ENCODE results near the gene RAB7B.

Gene RAB7B

DNA sequence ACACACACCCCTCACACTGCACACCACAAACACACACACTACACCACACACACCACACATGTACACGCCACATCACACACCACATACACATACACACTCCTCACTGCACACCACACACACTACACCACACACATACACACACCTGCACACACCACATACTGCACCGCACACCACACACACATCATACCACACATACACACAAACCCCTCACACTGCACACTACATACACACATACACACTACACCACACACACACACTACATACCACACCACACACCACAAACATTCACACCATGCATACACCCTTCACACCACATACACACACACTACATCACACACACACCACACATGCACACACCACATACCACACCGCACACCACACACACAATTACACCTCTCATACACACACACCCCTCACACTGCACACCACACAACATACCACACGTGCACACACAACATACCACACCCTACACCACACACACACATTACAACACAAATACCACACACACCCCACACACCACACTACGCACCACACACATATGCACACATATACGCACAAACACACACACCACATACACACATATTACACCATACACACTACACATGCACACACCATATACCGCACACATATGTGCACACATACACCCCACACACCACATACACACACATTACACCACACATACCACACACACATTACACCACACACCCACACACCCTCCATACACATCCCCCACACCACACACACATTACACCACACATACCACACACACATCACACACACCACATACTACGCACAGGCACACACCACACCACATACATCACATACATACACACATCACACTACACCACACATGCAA lies 29.6 kb downstream of the RAB7B start:
- DNase-seq (ENCODE audit: low read depth), result no peak

DNA sequence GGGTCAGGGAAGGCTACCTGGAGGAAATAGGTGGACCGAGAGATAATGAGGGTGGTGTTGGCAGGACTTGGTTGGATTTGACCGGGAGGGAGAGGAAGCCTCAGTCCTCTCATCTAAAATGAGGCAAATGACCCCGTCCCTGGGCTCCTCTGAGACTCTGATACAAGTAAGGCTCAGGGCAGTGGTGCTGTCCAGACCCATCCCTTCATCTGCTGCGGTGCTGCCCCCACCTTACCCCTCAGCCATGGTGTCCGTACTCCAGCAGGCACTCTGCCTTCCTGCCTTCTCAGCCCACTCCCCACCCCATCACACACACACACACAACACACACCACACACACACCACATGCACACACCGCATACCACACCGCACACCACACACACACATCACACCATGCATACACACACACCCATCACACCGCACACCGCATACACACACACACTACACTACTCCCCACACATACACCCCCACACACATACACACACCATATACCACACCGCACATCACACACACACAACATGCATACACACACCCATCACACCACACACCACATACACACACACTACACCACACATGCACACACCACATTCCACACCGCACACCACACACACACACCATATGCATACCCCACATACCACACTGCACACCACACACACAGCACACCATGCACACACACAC lies 30.6 kb downstream of the RAB7B start:
- DNase-seq (ENCODE audit: low read depth), result no peak

DNA sequence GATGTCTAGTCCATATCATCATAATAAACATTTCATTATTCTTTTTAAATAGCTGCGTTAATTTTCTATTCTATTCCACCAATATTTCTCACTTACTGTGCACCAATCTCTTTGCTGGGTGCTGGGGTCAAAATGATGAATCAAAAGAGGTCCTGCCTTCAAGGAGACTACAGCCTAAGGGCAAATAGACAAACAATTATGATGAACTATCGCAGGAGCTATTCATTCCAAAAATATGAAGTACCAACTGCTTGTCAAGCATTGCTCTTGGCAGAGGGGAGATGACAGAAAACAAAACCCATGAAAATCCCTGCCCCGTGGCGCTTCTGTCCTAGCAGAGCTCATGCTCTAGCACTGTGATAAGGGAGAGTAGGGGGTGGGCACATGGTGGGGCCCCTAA lies 31.1 kb downstream of the RAB7B start:
- DNase-seq (ENCODE audit: low read depth), result no peak

DNA sequence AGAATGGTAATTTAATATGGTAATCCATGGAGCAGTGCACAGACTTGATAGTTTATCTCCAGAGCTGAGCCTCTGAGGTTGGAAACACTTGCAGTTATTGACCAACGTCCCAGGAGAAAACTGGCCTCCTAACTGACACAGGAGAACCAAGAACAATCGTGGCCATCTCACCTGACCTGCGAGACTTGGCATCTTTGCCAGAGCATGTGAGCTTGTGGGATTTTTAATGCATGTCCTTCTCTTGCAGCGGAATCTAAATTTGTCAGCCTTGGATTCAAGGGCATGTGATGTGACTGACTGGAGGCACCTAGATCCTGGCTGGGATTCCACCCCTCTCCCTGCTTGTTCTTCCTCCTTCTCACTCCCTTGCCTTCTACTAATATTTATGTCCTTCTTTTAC lies 32.1 kb downstream of the RAB7B start:
- DNase-seq (ENCODE audit: low read depth), result no peak

DNA sequence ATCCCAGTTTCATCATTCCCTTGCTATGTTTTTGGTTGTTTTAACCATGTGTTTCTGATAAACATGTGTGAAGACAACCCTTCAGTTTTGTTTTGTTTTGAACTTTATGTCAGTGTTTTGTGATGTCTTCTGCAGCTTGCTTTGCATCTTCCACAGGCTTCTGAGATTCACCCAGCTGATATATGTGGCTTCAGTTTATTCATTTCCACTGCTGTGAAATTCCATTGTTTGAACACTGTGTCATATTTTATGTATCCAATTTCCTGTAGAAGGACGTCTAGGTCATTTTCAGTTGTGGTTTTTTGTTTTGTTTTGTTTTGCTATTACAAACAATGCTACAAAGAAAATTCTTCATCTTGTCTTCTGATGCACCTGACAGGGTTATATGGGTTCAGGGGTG lies 32.7 kb downstream of the RAB7B start:
- DNase-seq (ENCODE audit: low read depth), result no peak

DNA sequence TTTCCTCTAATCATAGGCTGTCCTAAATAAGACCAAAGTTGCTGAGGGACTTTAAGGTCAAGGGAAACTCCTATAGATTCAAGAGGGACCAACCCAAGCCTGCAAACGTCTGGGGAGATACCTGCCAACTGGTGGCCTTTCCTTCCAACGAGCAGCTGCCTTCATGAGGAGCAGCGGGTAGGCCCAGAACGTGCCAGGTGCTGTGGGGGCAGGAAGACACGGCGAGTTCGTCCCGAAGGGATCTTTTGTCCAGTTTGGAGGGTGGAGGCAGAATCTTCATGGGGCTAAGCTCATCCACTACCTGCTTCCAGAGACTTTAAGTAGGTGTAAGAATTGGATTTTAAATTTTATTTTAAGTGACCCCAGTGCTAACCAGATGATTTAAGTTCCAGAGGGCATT lies 34.0 kb downstream of the RAB7B start:
- no peak for DNase-seq (ENCODE audit: low read depth)

DNA sequence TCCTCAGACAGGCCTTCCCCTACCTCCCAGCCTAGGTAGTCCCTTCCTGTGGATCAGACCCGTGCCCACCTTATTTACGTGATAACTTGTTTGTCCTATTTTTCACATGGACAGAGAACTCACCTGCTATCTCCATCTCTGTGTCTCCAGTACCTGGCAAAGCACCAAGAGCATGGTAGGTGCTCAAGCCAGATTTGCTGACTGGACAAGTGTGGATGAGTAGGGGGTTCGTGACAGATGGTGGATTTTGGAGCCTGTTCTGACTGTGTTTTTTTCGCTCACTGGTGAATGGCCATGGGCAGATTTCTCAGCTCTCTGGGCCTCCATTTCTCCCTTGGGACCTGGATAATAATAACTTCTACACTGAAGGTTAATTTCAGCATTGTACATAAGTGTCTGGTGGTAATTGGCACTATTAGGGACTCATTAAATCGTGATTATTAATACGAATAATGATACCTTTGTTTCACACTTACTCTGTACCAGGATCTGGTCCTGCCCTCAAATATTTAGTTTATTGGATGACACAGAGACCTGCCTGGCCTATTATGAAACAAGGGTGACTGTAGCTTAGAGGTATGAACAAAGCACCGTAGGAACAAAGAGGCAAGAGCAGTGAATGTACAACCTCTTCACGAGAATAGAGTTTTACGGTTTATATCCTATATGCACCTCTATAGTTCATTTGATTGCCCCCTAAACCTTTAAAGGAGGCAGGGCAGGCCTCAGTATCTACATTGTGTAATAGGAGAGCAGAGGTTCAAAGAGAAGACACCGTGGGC lies 35.5 kb downstream of the RAB7B start:
- no peak for DNase-seq (ENCODE audit: low read depth)

DNA sequence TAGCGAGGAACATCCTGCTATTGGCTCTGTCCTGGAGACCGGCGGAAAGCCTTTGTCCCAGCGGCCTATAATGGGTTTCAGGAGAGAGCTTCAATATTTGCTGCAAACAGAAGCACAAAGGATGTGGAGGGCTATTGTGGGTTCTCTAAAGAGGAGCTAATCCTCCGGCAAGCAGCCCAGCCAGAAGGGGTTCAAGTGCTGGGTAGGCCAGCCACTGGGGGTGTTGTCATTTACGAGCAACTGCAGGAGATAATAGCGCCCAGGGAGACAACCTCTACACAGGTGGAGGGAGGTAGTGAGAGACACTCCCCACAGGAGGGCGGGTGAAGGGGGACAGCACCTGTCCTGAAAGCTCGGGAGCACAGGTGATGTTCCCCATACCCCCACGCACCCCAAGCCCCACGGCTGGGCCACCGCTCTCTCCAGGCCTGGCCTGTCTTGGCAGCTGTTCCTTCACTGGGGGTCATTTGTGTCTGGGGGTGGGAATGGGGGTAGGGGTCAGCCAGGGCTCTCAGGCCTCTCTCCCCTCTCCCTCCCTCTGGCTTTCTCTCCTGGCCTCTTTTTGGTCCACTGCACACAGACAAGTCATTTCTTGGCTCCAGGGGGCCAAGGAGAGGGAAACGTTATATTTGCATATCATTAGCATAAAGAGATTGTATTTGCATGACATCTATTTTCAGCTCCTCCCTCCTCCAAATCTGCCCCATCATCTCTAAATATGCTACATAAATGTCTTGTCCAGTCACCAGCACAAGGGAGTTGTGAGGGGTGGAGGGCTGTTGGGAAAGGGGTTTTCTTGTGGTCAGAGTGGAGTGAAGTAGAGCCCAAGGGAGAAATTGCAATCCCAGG lies 37.9 kb downstream of the RAB7B start:
- DNase-seq (ENCODE audit: low read depth), result no peak

DNA sequence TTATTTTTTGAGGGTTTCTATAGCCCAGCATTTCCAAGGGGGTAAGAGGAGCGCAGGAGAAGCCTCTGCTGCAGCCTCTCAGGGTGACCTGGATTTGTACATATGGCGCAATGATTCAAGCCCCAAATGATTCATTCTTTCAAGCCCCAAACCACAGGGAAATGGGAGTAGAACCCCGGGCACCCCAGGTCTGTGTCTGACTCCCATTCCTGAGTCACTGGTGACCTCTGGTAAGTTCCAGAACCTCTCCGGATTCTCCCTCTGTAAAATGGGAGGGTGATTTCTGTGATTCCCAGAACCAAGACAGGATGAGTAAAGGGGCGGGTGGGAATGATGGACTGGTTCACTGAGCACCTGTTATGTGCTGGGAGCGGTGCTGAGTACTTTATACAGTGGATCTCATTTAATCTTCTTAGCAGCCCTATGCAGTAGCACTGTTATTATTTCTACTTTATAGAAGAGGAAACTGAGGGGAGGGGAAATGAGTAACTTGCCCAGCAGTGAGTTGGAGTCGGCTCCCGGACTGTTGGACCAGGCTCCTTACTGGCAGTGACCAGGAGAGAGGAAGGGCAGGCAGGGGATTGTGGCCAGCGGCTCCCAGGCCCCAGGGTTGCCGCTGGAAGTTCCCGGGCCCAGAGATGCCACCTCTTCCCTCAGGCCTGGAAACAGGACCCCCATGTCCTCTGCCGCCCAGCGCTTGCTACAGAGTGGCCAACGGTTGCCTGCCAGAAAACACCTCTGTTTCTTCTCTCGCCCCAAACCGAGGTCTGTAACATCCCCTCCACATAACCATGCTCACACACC lies 39.6 kb downstream of the RAB7B start:
- no peak for DNase-seq (ENCODE audit: low read depth)

DNA sequence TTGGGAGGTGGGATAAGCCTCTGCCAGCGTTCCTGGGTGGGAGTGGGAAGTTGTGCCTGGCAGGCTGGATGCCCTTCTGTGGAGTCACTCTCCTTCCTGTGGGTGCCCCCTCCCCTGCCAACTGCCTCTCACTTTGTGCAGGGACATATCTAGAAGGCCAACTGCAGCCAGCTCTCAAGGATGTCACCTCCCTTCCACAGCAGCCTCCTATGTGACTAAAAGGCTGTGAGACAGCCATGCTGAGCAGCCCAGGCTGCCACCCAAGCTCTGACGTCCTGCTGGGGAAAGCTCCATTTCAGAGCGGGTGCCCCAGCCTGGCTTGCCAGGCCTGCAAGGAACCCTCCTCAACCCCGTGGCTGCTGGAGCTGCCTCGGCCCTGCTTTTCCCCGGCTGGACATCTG lies 40.4 kb downstream of the RAB7B start:
- DNase-seq (ENCODE audit: low read depth), result no peak

DNA sequence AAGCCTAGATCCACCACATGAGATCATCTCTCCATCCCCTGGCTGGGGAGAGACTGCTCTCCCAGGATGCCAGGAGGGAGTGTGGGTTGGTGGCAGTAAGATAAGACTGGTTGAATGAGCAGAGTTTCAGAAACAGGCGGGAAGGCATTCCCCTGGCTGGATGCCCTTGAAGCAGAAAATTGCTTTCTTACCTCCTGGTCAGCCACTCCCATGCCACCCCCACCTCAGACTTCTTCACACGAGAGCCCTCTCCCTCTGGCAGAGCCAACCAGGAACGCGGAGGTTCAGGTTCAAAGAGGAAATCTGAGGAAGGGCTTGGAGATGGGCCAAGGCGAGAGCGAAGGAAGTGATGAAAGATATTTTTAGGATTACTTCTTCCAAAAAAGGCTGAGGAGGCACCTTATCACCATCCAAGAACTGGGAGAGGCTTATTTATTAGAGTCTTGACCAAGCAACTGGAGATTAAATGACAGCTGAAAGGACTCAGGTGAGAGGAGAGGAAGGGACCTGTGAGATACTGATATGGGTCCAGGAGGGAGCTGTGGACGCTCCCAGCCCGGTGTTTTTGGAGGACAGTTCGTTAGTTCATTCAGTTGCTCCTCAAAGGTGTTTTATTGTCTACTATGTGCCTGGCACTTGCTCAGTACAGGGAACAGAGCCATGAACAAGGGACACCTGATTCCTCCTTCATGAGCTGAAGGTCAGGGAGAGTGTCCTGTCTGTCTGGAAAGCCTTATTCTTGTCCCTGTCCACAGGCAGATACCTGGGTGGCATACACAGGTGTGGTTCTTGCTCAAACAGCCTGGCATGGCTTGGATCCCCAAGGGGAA lies 41.0 kb downstream of the RAB7B start:
- no peak for DNase-seq (ENCODE audit: low read depth)

DNA sequence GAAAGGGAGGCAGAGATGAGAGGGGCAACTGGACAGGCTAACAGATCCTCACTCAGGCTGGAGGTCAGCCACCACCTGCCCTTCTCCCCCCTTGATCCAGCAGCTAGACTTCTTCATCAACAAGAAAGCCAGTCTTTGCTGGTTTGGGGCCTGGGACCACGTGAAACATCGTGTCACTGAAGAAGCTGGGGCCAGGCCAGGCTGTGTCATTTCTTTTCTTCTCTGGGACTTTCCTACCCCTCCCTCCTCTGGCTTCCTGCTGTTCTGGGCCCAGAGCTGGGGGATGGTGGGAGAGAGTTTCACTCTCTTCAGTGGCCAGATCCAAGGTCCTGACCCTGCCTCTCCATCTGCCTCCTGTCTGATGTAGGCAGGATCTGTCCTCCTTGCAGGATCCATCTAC lies 41.8 kb downstream of the RAB7B start:
- DNase-seq (ENCODE audit: low read depth), result no peak

DNA sequence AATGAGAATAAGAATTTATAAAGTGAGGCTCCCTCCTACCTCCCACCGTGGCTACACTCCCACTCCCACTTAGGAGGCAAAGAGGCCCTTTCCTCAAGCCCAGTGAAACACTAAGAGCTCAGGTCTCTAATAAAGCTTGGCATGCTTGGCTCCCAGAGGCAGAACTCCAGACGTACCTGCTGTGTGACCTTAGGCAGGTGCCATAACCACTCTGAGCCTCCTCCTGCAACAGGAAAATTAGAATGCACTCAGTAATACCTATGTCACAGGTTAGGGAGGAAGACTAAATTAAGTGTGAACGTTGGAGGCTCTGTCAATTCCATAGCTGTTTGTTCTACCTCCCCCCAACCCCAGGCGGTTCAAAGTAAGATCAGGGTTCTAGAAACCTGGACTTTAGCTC lies 43.4 kb downstream of the RAB7B start:
- DNase-seq (ENCODE audit: low read depth), result no peak

DNA sequence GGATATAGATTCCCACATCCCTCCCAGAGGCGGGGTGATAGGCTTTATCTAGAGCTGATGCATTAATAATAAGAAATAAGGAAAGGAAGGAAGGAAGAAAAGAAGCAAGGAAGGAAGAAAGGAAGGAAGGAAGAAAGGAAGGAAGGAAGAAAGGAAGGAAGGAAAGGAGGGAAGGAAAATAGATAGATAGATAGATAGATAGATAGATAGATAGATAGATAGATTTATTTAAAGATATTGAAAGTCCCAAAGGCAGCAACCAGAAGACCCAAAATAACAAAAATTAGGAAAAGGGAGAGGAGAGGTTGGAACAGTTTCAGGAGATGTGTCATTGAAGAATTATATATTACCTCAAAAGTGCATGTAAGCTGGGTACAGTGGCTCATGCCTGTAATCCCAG lies 47.7 kb downstream of the RAB7B start:
- DNase-seq (ENCODE audit: low read depth), result no peak

DNA sequence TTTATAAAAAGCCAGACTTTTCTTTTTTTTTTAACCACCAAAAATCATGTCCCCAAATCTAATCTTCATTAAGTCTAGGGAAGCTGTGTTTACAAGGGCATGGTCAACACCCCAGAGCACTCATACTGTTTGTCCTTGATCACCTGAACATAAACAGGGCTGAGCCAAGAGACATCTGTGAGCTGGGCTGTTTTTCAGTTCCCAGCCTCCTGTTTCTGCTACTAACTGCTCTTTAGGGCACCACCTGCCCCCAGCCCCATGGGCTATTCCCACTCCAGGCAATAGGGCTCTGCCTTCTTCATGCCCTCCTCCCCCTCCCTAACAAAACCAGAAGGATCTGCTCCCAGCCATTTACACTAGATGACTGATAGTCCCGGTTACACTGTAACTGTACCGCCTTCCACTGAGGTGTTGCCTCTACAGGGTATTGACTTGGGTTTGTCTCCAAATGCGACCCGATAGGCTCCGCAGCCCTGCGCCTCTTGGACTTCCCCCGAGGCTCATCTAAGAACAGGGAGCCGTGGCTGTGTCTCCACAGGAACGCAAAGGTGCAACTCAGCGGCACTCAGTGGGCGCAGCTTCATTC lies 48.3 kb downstream of the RAB7B start:
- DNase-seq (ENCODE audit: low read depth), result no peak

DNA sequence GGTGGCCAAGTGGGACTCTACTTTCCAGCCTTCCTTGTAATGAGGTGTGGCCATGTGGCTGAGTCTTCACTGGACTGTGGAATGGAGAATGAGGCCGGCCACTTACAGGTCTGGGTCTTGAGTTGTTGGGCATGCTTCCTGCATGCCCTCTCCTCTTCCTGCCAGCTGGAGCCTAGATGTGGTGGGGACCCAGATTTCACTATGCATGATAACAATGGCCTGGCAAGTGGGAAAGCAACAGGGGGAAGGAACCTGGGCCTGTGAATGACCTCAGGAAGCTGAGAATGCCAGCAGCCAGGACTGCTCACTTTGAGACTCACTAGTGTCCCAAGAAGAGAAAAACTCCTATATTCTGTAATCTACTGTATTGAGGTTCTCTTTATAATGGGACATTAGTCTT lies 51.4 kb downstream of the RAB7B start:
- no peak for DNase-seq (ENCODE audit: low read depth)

DNA sequence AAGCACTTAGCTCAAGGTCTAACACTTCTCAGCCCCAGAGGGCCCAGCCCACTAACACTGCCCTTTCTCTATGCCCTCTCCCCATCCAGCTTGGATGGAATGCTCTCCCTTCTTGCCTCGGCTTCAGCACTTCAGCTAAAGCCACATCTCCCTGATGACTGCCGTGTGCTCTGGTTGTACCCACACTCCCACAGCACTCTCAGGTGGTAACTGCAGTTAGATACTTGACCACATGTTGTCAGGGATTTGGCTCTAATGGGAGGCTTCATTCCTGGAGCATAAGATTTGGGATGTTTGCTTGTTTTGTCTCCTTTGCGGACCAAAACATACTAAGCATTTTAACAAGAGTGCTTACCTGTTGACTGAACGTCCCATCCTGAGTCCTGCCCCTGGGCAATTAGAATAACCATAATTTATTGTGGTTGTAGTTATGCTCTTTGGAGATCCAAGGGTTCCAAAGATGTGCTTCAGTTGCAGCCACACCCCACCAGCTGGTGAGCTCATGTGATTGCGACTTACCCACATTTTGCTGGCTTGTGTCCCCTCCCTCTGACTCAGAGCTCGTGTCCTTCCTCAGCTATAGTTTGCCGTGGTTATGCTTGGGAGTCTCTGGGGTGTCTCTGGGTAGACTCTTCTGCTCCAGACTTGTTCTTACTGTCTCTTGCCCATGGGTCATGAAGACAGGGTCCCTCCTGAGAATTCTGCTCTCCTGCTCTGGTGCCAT lies 52.2 kb downstream of the RAB7B start:
- no peak for DNase-seq (ENCODE audit: low read depth)

DNA sequence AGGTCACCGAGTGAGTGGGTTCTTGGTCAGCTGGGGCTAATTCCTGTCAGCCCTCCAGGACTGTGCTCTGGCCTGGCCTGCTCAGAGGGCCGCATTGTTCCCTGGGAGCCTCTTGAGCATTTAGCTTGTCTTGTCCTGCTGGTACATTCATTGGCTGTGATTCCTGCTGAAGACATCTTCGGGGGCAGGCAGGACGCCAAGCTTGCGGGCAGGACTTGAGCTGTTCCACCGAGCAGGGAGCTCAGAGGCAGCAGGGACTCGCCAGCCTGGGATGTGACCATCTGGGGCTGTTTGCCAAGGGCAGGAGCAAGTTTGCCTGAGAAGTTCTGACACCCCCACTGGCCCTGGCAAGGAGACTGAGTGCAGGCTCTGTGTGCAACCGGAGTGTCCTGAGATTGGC lies 52.9 kb downstream of the RAB7B start:
- no peak for DNase-seq (ENCODE audit: low read depth)

DNA sequence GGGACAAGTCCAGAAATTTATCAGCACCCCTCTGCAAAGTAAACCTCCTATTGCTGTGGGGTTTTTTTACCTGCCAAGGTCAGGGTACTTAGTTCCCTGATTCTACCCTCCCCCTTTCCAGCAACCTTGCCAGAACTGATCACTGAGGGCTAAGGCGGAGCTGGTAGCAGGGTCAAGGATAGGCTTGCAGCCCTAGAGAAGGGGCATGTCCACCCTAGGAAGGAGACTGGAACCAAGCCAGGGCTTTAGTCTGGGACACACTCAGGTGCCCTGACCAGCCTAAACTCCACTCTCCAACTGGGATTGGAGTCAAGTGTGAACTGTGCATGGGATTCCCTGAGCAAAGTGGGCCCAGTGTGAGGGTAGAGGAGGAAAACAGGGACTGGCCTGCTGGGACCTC lies 53.4 kb downstream of the RAB7B start:
- DNase-seq (ENCODE audit: low read depth), result no peak
